ENCODE results near the gene KRTAP2-3.
"Not testable (repeated sequence)": the region's sequence is repeated elsewhere in the genome, so short reads cannot be mapped to it uniquely, and the experiment has no call there.

Gene KRTAP2-3

DNA sequence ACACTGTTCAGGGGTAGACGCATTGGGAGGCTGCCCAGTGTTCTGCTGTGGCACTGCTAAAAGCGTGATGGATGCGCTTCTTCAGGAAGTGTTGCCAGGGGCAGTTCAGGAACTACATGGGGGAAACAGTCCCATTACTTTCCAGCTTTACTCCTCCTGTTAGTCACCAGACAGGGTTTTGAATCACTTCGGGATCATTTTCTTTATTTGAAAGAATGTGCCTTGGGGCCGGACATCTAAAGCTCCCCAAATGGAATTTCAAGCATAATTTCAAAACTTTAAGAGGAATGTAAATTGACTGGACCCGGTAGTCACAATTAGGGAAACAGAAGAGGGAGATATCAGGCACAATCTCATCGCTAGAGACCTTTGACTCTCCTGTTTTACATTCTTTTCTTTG is 11.5 kb downstream of the KRTAP2-3 start:
- Histone ChIP-seq H3K27ac (ENCODE audit: low read depth, low read length) (no peak overlapping the region), H3K36me3 (ENCODE audit: insufficient read depth, low read length) (no peaks in the 10 kb centered on the region), H3K9me3 (ENCODE audit: low read length) (no peaks in the 10 kb centered on the region), H3K27me3 (ENCODE audit: control insufficient read depth in 1 of 2, insufficient read depth in 2 of 2, low read length in 2 of 2) (no peaks in the 10 kb centered on the region), H3K9ac (ENCODE audit: low read length) (no peak overlapping the region), H3K4me3 (ENCODE audit: low read depth in 1 of 2, low read length in 2 of 2) (no peak overlapping the region), H3K4me1 (ENCODE audit: insufficient read depth, low read length) (no peaks in the 10 kb centered on the region)

DNA sequence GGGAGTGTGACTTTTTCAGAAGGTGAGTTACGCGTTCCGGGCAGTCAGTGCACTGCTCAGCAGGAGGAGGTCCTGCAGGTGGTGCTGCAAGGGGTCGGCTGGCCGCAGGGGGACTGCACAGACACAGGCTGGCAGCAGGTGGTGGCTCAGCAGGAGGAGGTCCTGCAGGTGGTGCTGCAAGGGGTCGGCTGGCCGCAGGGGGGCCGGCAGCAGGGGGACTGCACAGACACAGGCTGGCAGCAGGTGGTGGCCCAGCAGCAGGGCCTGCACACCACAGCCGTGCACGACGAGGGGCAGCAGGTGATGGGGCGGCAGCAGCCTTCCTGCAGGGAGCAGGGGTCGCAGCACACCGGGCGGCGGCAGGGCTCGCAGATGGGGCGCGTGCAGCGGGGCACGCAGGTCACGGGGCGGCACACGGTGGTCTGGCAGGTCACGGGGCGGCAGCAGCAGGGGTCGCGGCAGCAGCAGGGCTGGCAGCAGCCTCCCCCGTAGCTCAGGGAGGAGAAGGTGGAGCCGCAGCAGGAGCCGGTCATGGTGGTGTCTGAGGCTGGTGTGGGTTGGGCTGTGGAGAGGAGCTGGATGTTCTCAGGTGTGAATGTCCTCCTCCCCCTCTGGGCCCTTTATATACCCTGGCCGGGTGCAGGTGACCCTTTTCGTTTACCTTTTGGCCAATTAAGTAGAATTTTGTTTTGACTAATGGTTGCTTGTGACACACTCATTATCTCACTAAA is 13.0 kb downstream of the KRTAP2-3 start, which contains the start of gene KRTAP2-1:
Gene KRTAP2-1 (minus strand): TSS at position 582 of the 731 bp plus-strand sequence. CDS start 49 bp downstream, at position 533.
- H3K9ac ChIP-seq (ENCODE audit: low read length); H3K27me3 ChIP-seq (ENCODE audit: control insufficient read depth in 1 of 2, insufficient read depth in 2 of 2, low read length in 2 of 2); H3K4me3 ChIP-seq (ENCODE audit: low read depth in 1 of 2, low read length in 2 of 2); H3K27ac ChIP-seq (ENCODE audit: low read depth, low read length); H3K4me1 ChIP-seq (ENCODE audit: insufficient read depth, low read length); H3K9me3 ChIP-seq (ENCODE audit: low read length); H3K36me3 ChIP-seq (ENCODE audit: insufficient read depth, low read length): not testable (repeated sequence)

DNA sequence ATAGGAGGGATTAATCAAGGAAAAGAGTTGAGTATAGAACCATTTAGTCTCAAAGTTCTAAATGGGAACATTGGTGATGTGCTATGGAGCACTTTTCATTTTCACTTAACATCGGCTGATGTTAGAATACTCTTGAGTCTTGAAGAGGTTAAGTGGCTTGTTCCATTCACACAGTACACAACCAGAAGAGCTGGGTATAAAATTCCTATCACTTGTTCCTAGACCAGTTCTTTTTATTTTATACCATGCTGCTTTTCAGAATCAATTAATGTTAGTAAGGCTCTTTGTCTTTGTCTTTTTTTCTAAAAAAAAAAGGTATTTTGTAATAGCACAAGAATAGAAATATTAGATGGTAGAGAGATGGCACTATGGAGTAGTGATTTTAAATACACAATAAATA is 17.0 kb downstream of the KRTAP2-3 start:
- Histone ChIP-seq H3K9me3 (ENCODE audit: low read length) (no peaks in the 10 kb centered on the region), H3K9ac (ENCODE audit: low read length) (no peak overlapping the region), H3K4me1 (ENCODE audit: insufficient read depth, low read length) (no peaks in the 10 kb centered on the region), H3K4me3 (ENCODE audit: low read depth in 1 of 2, low read length in 2 of 2) (no peak overlapping the region), H3K27ac (ENCODE audit: low read depth, low read length) (no peak overlapping the region), H3K36me3 (ENCODE audit: insufficient read depth, low read length) (no peaks in the 10 kb centered on the region), H3K27me3 (ENCODE audit: control insufficient read depth in 1 of 2, insufficient read depth in 2 of 2, low read length in 2 of 2) (no peaks in the 10 kb centered on the region)

DNA sequence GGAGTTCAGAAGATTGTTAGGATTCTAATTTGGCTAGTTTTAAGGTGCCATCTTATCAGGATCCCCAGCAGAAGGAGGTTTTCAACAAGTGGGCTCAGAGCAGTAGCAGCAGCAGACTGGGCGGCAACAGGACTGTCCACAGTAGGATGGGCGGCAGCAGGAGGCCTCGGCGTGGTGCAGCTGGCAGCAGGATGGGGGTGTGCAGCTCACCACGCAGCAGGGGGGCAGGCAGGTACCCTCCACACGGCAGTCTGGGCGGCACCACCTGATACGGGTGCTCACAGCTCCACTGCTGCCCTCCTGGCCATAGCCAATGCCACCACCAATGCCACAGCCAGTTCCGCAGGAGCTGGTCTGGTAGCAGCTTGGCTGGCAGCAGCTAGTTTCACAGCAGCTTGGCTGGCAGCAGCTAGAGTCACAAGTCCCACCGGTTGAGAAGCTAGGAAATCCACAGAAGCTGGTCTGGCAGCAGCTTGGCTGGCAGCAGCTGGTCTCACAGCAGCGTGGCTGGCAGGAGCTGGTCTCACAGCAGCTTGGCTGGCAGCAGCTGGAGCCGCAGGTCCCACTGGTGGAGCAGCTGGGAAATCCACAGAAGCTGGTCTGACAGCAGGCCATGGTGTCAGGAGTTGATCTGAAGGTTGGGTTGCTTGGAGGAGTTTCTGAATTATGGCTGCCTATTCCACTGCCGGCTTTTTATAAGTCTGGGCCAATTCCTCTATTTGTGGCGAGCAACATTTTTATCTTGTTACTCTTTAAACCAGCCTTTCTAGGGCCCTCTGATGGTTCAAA is 18.9 kb downstream of the KRTAP2-3 start, which contains the start of gene KRTAP1-1:
Gene KRTAP1-1 (minus strand): TSS at position 668 of the 789 bp plus-strand sequence. CDS start 53 bp downstream, at position 615.
- not testable (repeated sequence) for H3K36me3 ChIP-seq (ENCODE audit: insufficient read depth, low read length); H3K27ac ChIP-seq (ENCODE audit: low read depth, low read length); H3K9me3 ChIP-seq (ENCODE audit: low read length); H3K4me3 ChIP-seq (ENCODE audit: low read depth in 1 of 2, low read length in 2 of 2); H3K9ac ChIP-seq (ENCODE audit: low read length); H3K27me3 ChIP-seq (ENCODE audit: control insufficient read depth in 1 of 2, insufficient read depth in 2 of 2, low read length in 2 of 2); H3K4me1 ChIP-seq (ENCODE audit: insufficient read depth, low read length)

DNA sequence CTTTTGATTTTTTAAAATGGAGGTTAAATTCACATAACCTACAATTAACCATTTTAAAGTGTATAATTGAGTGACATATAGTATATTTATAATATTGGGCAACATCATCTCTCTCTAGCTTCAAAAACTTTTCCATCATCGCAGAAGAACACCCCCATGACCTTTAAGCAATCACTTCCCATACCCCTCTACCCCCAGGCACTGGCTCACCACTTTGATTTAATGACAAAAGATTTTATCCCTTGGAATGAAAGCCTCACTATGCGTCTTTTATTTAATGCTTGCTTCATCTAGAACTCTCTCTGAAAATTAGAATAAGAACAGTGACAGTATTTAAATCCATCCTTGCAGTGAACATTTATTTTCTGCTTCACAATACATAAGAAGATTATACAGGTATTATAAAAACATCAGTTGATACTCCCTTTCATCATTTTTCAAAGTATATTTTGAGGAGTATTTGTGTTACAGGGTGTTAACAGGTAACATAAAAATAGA is 22.0 kb downstream of the KRTAP2-3 start:
- no peak overlapping the region for H3K4me3 ChIP-seq (ENCODE audit: low read depth in 1 of 2, low read length in 2 of 2)
- no peaks in the 10 kb centered on the region for H3K36me3 ChIP-seq (ENCODE audit: insufficient read depth, low read length)
- H3K27me3 ChIP-seq (ENCODE audit: control insufficient read depth in 1 of 2, insufficient read depth in 2 of 2, low read length in 2 of 2): no peaks in the 10 kb centered on the region
- no peaks in the 10 kb centered on the region for H3K9me3 ChIP-seq (ENCODE audit: low read length)
- no peak overlapping the region for H3K9ac ChIP-seq (ENCODE audit: low read length)
- no peaks in the 10 kb centered on the region for H3K4me1 ChIP-seq (ENCODE audit: insufficient read depth, low read length)
- H3K27ac ChIP-seq (ENCODE audit: low read depth, low read length): no peak overlapping the region

DNA sequence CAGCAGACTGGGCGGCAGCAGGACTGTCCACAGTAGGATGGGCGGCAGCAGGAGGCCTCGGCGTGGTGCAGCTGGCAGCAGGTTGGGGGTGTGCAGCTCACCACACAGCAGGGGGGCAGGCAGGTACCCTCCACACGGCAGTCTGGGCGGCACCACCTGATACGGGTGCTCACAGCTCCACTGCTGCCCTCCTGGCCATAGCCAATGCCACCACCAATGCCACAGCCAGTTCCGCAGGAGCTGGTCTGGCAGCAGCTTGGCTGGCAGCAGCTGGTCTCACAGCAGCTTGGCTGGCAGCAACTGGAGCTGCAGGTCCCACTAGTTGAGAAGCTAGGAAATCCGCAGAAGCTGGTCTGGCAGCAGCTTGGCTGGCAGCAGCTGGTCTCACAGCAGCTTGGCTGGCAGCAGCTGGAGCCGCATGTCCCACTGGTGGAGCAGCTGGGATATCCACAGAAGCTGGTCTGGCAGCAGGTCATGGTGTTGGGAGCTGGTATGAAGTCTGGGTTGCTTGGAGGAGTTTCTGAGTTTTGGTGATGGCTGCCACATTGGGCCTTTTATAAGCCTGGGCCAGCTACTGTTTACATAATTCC is 25.5 kb downstream of the KRTAP2-3 start, which contains the start of gene KRTAP1-3:
Gene KRTAP1-3 (minus strand): TSS at position 529 of the 590 bp plus-strand sequence. CDS start 53 bp downstream, at position 476.
- not testable (repeated sequence) for H3K9me3 ChIP-seq (ENCODE audit: low read length); H3K9ac ChIP-seq (ENCODE audit: low read length); H3K27me3 ChIP-seq (ENCODE audit: control insufficient read depth in 1 of 2, insufficient read depth in 2 of 2, low read length in 2 of 2); H3K4me3 ChIP-seq (ENCODE audit: low read depth in 1 of 2, low read length in 2 of 2); H3K27ac ChIP-seq (ENCODE audit: low read depth, low read length); H3K4me1 ChIP-seq (ENCODE audit: insufficient read depth, low read length); H3K36me3 ChIP-seq (ENCODE audit: insufficient read depth, low read length)

DNA sequence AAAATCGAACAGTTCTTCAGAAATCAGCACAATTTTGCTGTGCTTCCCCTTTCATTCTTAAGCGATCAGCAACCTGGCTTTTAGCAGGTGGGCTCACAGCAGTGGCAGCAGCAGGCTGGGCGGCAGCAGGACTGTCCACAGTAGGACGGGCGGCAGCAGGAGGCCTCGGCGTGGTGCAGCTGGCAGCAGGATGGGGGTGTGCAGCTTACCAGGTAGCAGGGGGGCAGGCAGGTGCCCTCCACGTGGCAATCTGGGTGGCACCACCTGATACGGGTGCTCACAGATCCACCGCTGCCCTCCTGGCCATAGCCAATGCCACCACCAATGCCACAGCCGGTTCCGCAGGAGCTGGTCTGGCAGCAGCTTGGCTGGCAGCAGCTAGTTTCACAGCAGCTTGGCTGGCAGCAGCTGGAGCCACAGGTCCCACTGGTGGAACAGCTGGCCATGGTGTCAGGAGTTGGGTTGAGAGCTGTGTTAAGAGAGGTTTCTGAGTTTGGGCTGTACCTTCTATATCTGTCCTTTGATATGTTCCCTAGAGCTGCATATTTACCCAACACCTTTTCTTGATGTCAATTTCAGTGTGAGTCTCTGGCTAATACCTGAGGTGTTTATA is 30.2 kb downstream of the KRTAP2-3 start, which contains the start of gene KRTAP1-4:
Gene KRTAP1-4 (minus strand): TSS at position 563 of the 613 bp plus-strand sequence. CDS start 117 bp downstream, at position 446.
- Histone ChIP-seq H3K36me3 (ENCODE audit: insufficient read depth, low read length) (no peaks in the 10 kb centered on the region), H3K4me3 (ENCODE audit: low read depth in 1 of 2, low read length in 2 of 2) (no peak within 1 kb of the TSS), H3K4me1 (ENCODE audit: insufficient read depth, low read length) (no peaks in the 10 kb centered on the region), H3K9ac (ENCODE audit: low read length) (no peak within 1 kb of the TSS), H3K27ac (ENCODE audit: low read depth, low read length) (no peak within 1 kb of the TSS), H3K27me3 (ENCODE audit: control insufficient read depth in 1 of 2, insufficient read depth in 2 of 2, low read length in 2 of 2) (peaks cover 0 to 4% of the 10 kb centered on the region in 2 donors), H3K9me3 (ENCODE audit: low read length) (no peaks in the 10 kb centered on the region)

DNA sequence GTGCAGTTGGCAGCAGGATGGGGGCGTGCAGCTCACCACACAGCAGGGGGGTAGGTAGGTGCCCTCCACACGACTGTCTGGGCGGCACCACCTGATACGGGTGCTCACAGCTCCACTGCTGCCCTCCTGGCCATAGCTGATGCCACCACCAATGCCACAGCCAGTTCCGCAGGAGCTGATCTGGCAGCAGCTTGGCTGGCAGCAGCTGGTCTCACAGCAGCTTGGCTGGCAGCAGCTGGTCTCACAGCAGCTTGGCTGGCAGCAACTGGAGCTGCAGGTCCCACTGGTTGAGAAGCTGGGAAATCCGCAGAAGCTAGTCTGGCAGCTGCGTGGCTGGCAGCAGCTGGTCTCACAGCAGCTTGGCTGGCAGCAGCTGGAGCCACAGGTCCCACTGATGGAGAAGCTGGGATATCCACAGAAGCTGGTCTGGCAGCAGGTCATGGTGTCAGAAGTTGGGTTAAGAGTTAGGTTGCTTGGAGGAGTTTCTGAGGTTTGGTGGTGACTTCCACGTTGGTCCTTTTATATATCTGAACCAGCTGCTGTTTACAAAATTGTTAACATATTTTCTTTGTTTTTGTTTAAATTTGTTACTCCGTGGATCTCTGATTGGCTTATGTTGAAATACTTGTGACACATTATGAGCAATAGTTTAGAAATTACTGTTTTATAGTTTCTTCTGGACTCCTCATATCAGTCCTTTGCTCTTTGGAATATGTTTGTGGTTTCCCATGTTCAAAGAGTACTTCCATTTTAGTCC is 33.0 kb downstream of the KRTAP2-3 start, which contains the start of gene KRTAP1-5:
Gene KRTAP1-5 (minus strand): TSS at position 494 of the 757 bp plus-strand sequence. CDS start 53 bp downstream, at position 441.
- Histone ChIP-seq H3K4me1 (ENCODE audit: insufficient read depth, low read length) (no peaks in the 10 kb centered on the region), H3K4me3 (ENCODE audit: low read depth in 1 of 2, low read length in 2 of 2) (no peak within 1 kb of the TSS), H3K27me3 (ENCODE audit: control insufficient read depth in 1 of 2, insufficient read depth in 2 of 2, low read length in 2 of 2) (peaks cover 0 to 4% of the 10 kb centered on the region in 2 donors)

DNA sequence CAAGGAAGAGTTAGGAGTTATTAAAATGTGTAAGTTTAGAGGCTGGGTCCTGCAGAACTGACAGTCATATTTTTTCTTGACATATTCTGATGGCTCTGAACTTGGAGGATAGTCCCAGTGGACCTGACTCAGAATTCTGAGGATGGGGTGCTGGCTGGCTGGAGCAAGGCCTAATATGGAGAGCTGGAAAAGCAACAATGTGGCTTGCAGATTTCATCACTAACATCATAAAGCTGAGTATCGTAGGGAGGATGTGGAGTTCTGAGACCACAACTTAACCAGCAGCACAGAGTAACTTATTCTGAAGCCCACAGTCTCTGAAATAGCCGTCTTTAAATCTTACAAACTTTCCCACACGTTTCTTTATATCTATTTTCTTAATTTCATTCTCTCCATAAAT is 35.2 kb downstream of the KRTAP2-3 start:
- Histone ChIP-seq H3K9me3 (ENCODE audit: low read length) (no peaks in the 10 kb centered on the region), H3K4me1 (ENCODE audit: insufficient read depth, low read length) (no peaks in the 10 kb centered on the region), H3K27me3 (ENCODE audit: control insufficient read depth in 1 of 2, insufficient read depth in 2 of 2, low read length in 2 of 2) (peaks cover 0 to 2% of the 10 kb centered on the region in 2 donors), H3K27ac (ENCODE audit: low read depth, low read length) (no peak overlapping the region), H3K4me3 (ENCODE audit: low read depth in 1 of 2, low read length in 2 of 2) (no peak overlapping the region), H3K9ac (ENCODE audit: low read length) (no peak overlapping the region), H3K36me3 (ENCODE audit: insufficient read depth, low read length) (no peaks in the 10 kb centered on the region)

More for the DNA sequence above, 33.0 kb downstream of the KRTAP2-3 start, which contains the start of gene KRTAP1-5:
- H3K36me3 ChIP-seq (ENCODE audit: insufficient read depth, low read length): no peaks in the 10 kb centered on the region
- H3K27ac ChIP-seq (ENCODE audit: low read depth, low read length): no peak within 1 kb of the TSS
- no peak within 1 kb of the TSS for H3K9ac ChIP-seq (ENCODE audit: low read length)
- H3K9me3 ChIP-seq (ENCODE audit: low read length): no peaks in the 10 kb centered on the region

DNA sequence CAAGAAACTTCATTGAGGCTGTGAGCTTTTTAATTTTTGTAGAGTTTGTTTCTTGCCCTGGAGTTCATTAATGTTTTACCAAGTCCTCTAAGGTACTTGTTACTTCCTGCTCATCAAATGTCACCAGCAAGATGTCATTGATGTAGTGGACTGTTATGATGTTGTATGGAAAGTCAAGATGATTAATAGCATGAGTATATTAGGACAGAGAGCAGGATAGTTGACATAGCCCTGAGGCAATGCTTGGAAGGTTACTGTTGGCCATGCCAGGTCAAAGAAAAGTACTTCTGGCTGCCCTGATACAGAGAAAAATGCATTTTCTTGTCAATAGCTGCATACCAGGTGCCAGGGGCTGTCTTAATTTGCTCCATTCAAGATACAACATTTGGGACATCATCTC is 39.6 kb downstream of the KRTAP2-3 start:
- H3K4me1 ChIP-seq (ENCODE audit: insufficient read depth, low read length): no peaks in the 10 kb centered on the region
- no peaks in the 10 kb centered on the region for H3K9me3 ChIP-seq (ENCODE audit: low read length)
- H3K36me3 ChIP-seq (ENCODE audit: insufficient read depth, low read length): no peaks in the 10 kb centered on the region
- no peak overlapping the region for H3K4me3 ChIP-seq (ENCODE audit: low read depth in 1 of 2, low read length in 2 of 2)
- no peak overlapping the region for H3K27ac ChIP-seq (ENCODE audit: low read depth, low read length)
- no peak overlapping the region for H3K9ac ChIP-seq (ENCODE audit: low read length)
- no peaks in the 10 kb centered on the region for H3K27me3 ChIP-seq (ENCODE audit: control insufficient read depth in 1 of 2, insufficient read depth in 2 of 2, low read length in 2 of 2)

Measured in muscle layer of colon (tissue), 2 donors.